Effector memory CD8-positive, alpha-beta T cell (primary cell): ENCODE data around the gene SLC47A1.
"Not testable (repeated sequence)": the region's sequence is repeated elsewhere in the genome, so short reads cannot be mapped to it uniquely, and the experiment has no call there.

ENCODE experiments used
- ATAC-seq: fragments of 150-1000 bp; cut with Tn5 transposase; replicated peaks from 2 replicates; pipeline ENCODE4 v1.10.0; 2021; ENCODE audit warnings: mild to moderate bottlenecking, moderate library complexity
- DNase-seq, 3 experiments: peaks; one replicate each; pipeline ENCODE4 v3.0.0; 2021
- H3K27ac Mint-ChIP-seq, 2 donors: one replicate each; pipeline ENCODE4 v1.8.0; 2022; ENCODE audit warnings: mild to moderate bottlenecking in 2 of 2, mixed read lengths in 2 of 2, moderate library complexity in 2 of 2
- H3K27me3 Mint-ChIP-seq, 2 donors: one replicate each; pipeline ENCODE4 v1.8.0; 2022; ENCODE audit warnings: mixed read lengths in 2 of 2
- H3K36me3 Mint-ChIP-seq: one replicate; pipeline ENCODE4 v1.8.0; 2022; ENCODE audit warnings: mild to moderate bottlenecking, moderate library complexity, mixed read lengths; ENCODE audit not compliant: insufficient read depth
- H3K4me1 Mint-ChIP-seq, 2 donors: one replicate each; pipeline ENCODE4 v1.8.0; 2022; ENCODE audit warnings: low read depth in 2 of 2, mixed read lengths in 2 of 2
- H3K4me3 Mint-ChIP-seq, 2 donors: one replicate each; pipeline ENCODE4 v1.8.0; 2022; ENCODE audit warnings: mild to moderate bottlenecking in 2 of 2, mixed read lengths in 2 of 2, moderate library complexity in 2 of 2
- H3K9me3 Mint-ChIP-seq, 2 donors: one replicate each; pipeline ENCODE4 v1.8.0; 2022; ENCODE audit warnings: mixed read lengths in 2 of 2

Gene SLC47A1

DNA sequence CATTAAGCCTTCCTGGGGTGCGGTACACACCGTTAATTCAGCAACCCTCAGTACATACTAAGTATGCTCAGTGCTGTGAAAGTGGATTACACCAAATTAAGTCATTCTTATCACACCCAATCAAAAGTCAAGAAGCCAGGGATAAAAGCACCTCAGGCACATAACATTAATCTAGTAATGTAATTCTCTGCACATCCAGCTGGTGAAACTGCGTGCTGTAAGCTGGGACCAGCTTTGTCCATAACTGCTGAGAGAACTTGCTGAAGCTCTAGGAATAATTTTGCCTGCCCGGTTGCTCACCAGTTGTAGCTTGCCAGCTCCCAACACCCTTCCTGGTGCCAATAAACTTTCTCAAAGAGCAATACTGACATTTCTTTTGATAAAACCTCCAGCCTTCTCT lies 44.9 kb downstream of the SLC47A1 start:
- ATAC-seq (no peak), DNase-seq (no peak)
- H3K27me3 Mint-ChIP-seq, result peaks cover 53 to 89% of the 10 kb centered on the region in 2 donors
- peaks cover 0 to 2% of the 10 kb centered on the region in 2 donors for H3K4me1 Mint-ChIP-seq
- H3K4me3 Mint-ChIP-seq, result no peak overlapping the region
- no peak overlapping the region for H3K27ac Mint-ChIP-seq
- no peaks in the 10 kb centered on the region for H3K36me3 Mint-ChIP-seq
- no peaks in the 10 kb centered on the region for H3K9me3 Mint-ChIP-seq

DNA sequence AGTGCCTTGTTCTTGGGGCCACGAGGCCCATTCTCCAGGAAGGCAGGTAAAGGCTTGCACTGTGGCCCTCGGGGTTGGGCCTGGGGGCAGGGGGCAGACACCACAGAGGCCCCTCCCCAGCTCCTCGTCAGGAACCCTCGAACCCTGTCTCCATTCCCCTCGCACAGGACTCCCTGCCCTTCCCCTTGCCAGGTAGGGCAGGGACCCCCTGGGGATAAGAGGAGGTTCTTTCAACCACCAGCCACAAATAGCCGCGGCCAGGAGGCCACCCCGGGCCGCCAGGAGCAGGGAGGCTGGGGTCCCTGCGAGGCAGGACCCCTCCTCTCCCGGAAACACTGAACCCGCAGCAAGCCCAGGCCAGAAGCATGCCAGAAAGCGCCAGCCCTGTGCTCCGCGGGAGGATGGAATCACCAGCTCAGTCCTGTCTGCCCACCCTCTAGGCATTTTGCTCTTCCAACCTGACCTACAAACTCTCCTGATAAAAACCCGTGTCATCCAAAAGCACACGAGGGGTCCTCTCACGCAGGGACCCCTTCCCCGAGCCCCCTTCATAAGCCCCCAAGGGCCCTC lies 45.6 kb downstream of the SLC47A1 start:
- no peak overlapping the region for H3K4me3 Mint-ChIP-seq
- H3K4me1 Mint-ChIP-seq, result peaks cover 0 to 2% of the 10 kb centered on the region in 2 donors
- peaks cover 3% of the 10 kb centered on the region for H3K36me3 Mint-ChIP-seq
- no peaks in the 10 kb centered on the region for H3K9me3 Mint-ChIP-seq
- peaks cover 53 to 90% of the 10 kb centered on the region in 2 donors for H3K27me3 Mint-ChIP-seq
- no peak for ATAC-seq
- no peak for DNase-seq
- H3K27ac Mint-ChIP-seq, result no peak overlapping the region

DNA sequence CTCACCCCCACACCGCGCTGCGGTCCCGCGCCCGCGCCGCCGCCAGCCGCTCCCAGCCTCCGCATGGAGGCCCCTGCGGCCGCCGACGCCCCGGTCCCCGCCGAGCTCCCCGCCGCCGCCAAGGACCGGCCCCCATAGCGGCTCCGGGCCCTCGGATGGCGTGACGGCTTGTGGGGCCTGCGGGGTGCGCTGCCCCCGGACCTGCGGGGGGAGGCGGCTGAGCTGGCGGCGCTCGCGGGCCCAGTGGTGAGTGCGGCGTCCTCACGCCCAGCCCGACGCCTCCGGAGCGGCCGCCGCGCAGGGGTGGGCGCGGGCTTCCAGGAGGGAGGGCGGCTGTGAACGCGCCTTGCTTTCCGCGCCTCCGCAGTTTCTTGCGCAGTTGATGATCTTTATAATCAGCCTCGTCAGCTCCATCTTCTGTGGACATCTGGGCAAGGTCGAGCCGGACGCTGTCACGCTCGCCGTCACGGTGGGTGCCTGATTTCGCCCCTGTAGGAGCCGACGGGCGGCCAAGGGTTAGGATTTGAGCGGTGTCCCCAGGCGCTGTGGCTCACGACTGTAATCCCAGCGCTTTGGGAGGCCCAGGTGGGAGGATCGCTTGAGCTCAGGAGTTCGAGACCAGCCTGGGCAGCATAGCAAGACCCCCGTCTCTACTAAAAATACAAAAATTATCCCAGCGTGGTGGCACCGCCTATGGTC lies 46.4 kb downstream of the SLC47A1 start:
- ATAC-seq, result no peak
- H3K36me3 Mint-ChIP-seq, result peaks cover 3% of the 10 kb centered on the region
- H3K9me3 Mint-ChIP-seq, result no peaks in the 10 kb centered on the region
- DNase-seq, result no peak
- no peak overlapping the region for H3K27ac Mint-ChIP-seq
- H3K27me3 Mint-ChIP-seq, result peaks cover 54 to 86% of the 10 kb centered on the region in 2 donors
- peak overlapping the region in 1 of 2 donors; percentile 40 for H3K4me3 Mint-ChIP-seq
- peaks cover 0 to 2% of the 10 kb centered on the region in 2 donors for H3K4me1 Mint-ChIP-seq

DNA sequence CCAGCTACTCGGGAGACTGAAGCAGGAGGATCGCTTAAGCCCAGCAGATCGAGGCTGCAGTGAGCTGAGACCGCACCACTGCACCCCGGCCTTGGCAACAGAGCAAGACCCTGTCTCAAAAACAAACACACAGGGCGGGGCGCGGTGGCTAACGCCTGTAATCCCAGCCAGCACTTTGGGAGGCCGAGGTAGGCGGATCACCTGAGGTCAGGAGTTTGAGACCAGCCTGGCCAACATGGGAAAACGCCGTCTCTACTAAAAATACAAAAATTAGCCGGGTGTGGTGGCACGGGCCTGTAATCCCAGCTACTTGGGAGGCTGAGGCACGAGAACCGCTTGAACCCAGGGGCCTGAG lies 46.9 kb downstream of the SLC47A1 start:
- H3K27ac Mint-ChIP-seq, H3K4me1 Mint-ChIP-seq: not testable (repeated sequence)
- H3K4me3 Mint-ChIP-seq, result peak overlapping the region in 1 of 2 donors; percentile 40

DNA sequence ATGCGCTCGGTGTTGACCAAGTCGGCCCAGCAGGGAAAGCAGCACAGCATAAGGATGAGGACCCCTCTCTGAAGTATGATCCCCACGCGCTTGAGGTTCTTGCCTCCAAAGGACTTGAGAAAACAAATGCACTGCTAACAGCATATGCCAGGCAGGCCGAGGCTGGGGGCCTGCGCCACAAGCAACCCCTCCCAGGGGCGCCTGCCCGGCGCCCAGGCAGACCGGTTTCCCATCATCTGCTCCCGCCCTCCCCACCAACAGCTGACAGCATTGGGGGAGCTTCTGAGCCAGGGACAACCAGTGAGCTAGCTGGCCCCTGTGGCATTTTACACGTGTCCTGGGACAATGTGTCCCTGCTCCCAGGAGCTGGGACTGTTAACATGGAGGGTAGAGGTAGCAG lies 48.5 kb downstream of the SLC47A1 start:
- H3K4me1 Mint-ChIP-seq, H3K27ac Mint-ChIP-seq, ATAC-seq, H3K4me3 Mint-ChIP-seq, DNase-seq, H3K36me3 Mint-ChIP-seq, H3K9me3 Mint-ChIP-seq: not testable (repeated sequence)
- H3K27me3 Mint-ChIP-seq, result peaks cover 55 to 80% of the 10 kb centered on the region in 2 donors

More for the DNA sequence above, 46.9 kb downstream of the SLC47A1 start:
- not testable (repeated sequence) for ATAC-seq, DNase-seq, H3K9me3 Mint-ChIP-seq, H3K36me3 Mint-ChIP-seq
- peaks cover 56 to 86% of the 10 kb centered on the region in 2 donors for H3K27me3 Mint-ChIP-seq

DNA sequence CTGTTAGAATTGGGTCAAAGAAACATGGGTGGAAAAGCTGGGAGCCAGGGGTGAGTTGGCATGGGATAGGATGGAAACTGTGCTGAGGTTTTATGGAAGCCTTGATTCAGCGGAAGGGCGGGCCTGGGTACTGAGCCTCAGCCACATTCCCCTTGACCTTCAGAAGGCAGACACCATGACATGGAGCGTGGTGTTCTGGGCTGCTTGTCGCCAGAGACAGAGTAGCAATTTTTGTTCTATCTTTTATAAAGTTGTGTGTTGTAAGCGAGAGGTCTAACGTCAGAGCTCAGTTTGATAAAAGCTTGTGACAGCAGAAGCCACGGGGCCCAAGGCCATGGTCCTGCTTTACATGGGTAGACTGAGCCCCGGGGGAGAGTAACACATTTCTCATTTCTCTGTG lies 50.2 kb downstream of the SLC47A1 start:
- no peak for DNase-seq
- Mint-ChIP-seq H3K4me3 (no peak overlapping the region), H3K27me3 (peaks cover 48 to 72% of the 10 kb centered on the region in 2 donors), H3K9me3 (no peaks in the 10 kb centered on the region), H3K4me1 (peaks cover 0 to 2% of the 10 kb centered on the region in 2 donors), H3K27ac (no peak overlapping the region), H3K36me3 (peaks cover 3% of the 10 kb centered on the region)
- no peak for ATAC-seq

DNA sequence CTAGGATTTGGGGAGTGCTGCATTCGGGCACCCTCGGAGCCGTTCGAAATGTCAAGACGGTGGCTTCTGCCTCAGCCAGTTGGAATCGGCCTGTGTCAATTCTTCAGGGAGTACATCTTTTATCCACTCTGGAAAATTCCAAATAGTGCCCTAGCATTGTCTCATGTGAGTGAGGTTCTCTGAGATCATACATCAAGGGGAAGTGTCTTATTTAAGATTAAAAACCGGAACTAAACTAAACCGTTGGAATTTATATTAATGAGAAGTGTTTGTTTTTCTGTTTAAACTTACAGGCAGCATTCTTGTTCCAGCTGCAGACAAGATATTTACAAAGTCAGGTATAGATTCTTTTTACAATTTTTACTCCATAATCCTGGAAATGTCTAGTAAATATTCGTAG lies 56.8 kb downstream of the SLC47A1 start:
- ATAC-seq, result no peak
- Mint-ChIP-seq H3K36me3 (no peaks in the 10 kb centered on the region), H3K27ac (no peak overlapping the region), H3K27me3 (peaks cover 22 to 45% of the 10 kb centered on the region in 2 donors), H3K9me3 (no peaks in the 10 kb centered on the region), H3K4me3 (no peak overlapping the region), H3K4me1 (no peaks in the 10 kb centered on the region)
- no peak for DNase-seq

DNA sequence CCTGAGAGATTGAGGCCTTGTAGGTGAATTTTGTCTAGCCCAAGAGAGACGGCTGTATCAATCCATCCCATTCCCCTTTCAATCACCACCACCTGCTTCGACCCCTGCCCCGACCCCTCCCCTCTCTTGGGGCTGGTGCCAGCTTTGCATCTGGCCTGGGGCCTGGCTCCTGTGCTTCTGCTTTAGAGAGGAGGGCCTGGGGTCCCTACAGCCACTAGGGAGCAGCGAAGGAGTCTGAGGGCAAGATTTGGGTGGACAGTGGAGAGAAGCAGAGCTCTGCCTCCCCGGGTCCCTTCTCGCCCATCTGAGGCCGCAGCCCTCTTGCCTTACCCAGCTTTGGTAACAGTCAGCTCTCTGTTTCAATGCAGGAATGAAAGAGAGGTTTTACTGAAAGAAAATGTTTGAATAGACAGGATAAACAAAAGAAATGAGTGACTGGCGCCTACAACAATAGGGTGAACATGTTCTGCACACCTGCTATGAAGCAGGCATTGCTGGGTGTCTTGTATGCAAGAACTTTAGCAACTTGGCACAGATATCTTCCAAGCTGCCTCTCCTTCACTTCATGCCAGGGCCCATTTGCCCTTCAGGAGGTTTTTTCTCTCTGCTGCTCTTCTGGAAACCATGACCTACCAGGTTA lies 57.4 kb downstream of the SLC47A1 start:
- H3K9me3 Mint-ChIP-seq, result no peaks in the 10 kb centered on the region
- no peaks in the 10 kb centered on the region for H3K4me1 Mint-ChIP-seq
- no peaks in the 10 kb centered on the region for H3K36me3 Mint-ChIP-seq
- H3K27me3 Mint-ChIP-seq, result peaks cover 23 to 45% of the 10 kb centered on the region in 2 donors
- no peak for DNase-seq
- no peak overlapping the region for H3K4me3 Mint-ChIP-seq
- no peak overlapping the region for H3K27ac Mint-ChIP-seq
- no peak for ATAC-seq

DNA sequence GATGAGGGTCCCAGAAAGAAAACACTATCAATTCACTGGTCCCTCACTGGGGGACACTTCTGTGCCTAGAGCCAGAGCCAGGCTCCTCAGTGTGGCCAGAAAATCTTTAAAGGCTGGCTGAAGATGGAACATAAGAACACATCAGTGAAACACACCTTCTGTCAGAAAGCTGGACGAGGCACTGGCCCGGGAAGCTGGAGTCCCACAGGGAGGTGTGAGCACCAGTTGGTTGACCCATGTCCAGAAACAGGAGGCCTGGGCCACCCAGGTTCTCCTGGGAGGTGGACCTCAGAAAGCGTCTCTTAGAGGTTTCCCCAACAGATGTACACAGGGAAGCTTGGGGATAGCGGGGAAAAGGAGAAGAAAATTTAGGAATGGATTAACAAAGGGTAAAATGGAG lies 58.7 kb downstream of the SLC47A1 start:
- ATAC-seq, result no peak
- peaks cover 32 to 57% of the 10 kb centered on the region in 2 donors for H3K27me3 Mint-ChIP-seq
- DNase-seq, result no peak
- H3K9me3 Mint-ChIP-seq, result no peaks in the 10 kb centered on the region
- no peaks in the 10 kb centered on the region for H3K36me3 Mint-ChIP-seq
- no peak overlapping the region for H3K27ac Mint-ChIP-seq
- H3K4me3 Mint-ChIP-seq, result no peak overlapping the region
- H3K4me1 Mint-ChIP-seq, result no peaks in the 10 kb centered on the region

DNA sequence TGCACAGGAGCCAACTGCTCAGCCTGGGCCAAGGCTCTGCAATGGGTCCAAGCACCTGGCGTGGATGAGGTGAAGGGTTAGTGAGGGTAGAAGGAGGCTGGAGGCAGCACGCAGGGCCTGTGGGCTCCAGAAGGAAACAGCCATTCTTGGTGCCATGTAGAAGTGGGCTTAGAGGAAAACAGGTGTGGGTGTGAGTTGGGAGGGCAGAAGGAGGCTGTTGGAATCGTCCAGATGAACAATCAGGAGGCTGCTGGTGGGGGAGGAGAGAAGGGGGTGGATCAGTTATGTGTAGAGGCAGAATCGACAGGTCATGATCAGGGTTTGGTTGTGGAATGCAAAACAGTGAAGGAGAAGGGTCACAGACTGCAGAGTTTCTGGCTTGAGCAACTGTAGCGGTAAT lies 63.2 kb downstream of the SLC47A1 start:
- ATAC-seq (no peak), DNase-seq (no peak)
- no peaks in the 10 kb centered on the region for H3K36me3 Mint-ChIP-seq
- H3K27ac Mint-ChIP-seq, result no peak overlapping the region
- no peaks in the 10 kb centered on the region for H3K9me3 Mint-ChIP-seq
- H3K4me3 Mint-ChIP-seq, result no peak overlapping the region
- no peaks in the 10 kb centered on the region for H3K4me1 Mint-ChIP-seq
- peaks cover 23 to 33% of the 10 kb centered on the region in 2 donors for H3K27me3 Mint-ChIP-seq

DNA sequence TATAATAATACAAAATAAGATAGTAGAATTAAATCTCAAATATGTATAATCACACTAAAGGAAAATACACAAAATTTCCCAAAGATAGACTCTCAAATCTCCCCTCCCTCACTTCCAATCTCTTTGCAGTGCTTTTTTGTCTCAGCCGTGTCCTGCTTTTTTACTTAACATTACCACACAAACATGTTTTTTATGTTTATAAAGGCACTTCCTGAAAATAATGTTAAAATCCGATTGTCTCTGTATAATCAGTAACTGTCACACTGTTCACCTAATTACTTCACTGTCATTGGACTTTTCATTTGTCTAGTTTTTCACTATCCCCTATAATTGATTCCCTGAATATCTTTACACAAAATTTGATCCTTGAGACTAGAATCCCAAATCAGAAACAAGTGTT lies 76.7 kb downstream of the SLC47A1 start:
- Mint-ChIP-seq H3K4me3 (no peak overlapping the region), H3K36me3 (no peaks in the 10 kb centered on the region), H3K27me3 (no peaks in the 10 kb centered on the region), H3K4me1 (peaks cover 3 to 6% of the 10 kb centered on the region in 2 donors), H3K27ac (no peak overlapping the region), H3K9me3 (no peaks in the 10 kb centered on the region)
- no peak for ATAC-seq
- no peak for DNase-seq

DNA sequence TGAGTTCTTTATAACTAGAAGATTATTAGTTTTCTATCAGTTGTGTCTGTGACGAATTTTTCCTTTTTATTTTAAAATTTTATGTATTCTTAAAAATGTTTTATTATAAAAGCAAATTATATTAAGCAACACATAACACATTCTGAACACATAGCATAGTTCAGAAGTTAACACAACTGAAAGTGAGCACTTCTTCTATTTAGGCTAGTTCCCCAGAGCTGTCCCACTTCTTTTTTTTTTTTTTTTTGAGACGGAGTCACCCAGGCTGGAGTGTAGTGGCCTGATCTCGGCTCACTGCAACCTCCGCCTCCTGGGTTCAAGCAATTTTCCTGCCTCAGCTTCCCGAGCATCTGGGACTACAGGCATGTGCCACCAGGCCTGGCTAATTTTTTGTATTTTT lies 77.2 kb downstream of the SLC47A1 start:
- H3K4me3 Mint-ChIP-seq, result no peak overlapping the region
- DNase-seq (no peak), ATAC-seq (no peak)
- no peaks in the 10 kb centered on the region for H3K36me3 Mint-ChIP-seq
- H3K27me3 Mint-ChIP-seq, result no peaks in the 10 kb centered on the region
- H3K27ac Mint-ChIP-seq, result no peak overlapping the region
- H3K4me1 Mint-ChIP-seq, result peaks cover 3 to 6% of the 10 kb centered on the region in 2 donors
- H3K9me3 Mint-ChIP-seq, result no peaks in the 10 kb centered on the region

DNA sequence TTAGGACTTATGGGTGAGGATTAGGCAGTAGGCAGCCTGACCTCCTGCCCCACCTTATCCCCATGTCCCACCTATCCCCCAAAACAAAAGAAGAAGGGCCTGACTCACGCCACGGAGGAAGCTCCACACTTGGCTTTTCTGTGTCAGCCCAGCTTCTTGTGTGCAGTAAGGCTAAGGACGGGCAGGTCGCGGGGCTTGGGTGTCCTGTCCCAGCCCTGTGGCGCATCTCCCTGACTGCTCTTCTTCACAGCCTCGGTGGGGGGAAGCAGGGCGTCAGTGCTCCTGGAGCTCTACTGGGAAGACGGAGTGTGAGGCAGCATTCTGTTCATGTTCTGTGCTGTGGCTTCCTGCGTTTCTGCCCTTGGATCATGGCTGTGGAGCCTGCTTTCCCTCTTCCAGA lies 80.3 kb downstream of the SLC47A1 start:
- ATAC-seq (no peak), DNase-seq (no peak)
- peak overlapping the region in 1 of 2 donors; percentile 51 for H3K27ac Mint-ChIP-seq
- peak overlapping the region in 1 of 2 donors; percentile 2 for H3K4me3 Mint-ChIP-seq
- H3K9me3 Mint-ChIP-seq, result peaks cover under 1 to 10% of the 10 kb centered on the region in 2 donors
- no peaks in the 10 kb centered on the region for H3K36me3 Mint-ChIP-seq
- peaks cover 3 to 6% of the 10 kb centered on the region in 2 donors for H3K4me1 Mint-ChIP-seq
- peaks cover 0 to 6% of the 10 kb centered on the region in 2 donors for H3K27me3 Mint-ChIP-seq

DNA sequence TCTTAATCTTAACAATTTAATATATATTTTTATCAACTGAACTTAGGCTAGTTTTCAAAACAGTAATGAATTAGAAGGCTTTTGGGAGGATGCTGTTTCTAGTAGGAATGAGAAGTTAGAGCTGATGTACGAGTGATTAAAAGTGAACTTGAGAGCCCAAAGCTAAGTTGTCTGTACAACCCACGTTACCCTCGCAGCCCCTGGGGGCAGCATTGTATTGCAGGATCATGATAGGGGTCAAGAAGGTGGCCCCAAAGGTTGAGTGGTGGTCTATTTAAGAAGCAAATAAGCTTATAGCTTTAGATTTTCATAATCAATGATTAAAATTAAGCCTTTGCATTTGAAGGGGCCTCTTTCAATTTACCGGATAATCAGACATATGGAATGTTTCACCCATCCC lies 81.2 kb downstream of the SLC47A1 start:
- DNase-seq, result no peak
- Mint-ChIP-seq H3K27ac (no peak overlapping the region), H3K4me1 (peaks cover 3 to 6% of the 10 kb centered on the region in 2 donors), H3K27me3 (peaks cover 0 to 6% of the 10 kb centered on the region in 2 donors), H3K9me3 (peaks cover 9 to 20% of the 10 kb centered on the region in 2 donors), H3K4me3 (no peak overlapping the region), H3K36me3 (no peaks in the 10 kb centered on the region)
- no peak for ATAC-seq
